ENCODE results near the gene PC. TPM values are rescaled to one million over a fixed set of nuclear protein-coding genes. Genes with fewer than 3 reads are reported as not detected.

PC gene
- polyA plus RNA-seq, 1 donor (not counting 4 experiments of a cell fraction or from before 2014, with no cell fraction given), result 13.3 TPM

DNA sequence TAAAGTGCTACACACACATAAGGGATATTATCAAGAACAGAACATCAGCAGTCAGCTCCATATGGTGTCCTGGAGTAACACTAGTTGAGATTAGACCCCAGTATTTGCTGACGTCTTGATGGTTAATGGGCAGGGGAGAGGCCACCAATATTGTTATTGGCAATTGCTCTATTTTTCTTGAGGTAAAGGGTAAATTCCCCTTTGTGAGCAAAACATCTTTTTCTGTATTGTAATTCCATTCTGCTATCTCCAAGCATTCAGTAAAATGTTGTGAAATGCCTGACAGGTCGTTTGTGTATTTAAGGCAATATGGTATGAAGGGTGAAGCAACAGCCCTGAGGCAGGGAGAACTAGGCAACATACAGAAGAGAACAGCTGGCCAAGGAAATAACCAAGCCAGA is 21.9 kb downstream of the PC start:
- no peaks in the 10 kb centered on the region for H3K4me1 ChIP-seq (ENCODE audit: control insufficient read depth, extremely low read depth, insufficient read depth, low read length)
- no peaks in the 10 kb centered on the region for H3K9me1 ChIP-seq (ENCODE audit: control insufficient read depth, extremely low read depth, insufficient read depth, low read length)
- H2AFZ ChIP-seq (ENCODE audit: control insufficient read depth, low read length), result no peak overlapping the region
- H3K4me2 ChIP-seq (ENCODE audit: control insufficient read depth, extremely low read depth, insufficient read depth, low read depth, low read length), result no peak overlapping the region
- dilution Hi-C loops (cut with MboI; ENCODE audit: extremely low pct_ligation_motif_present, low sequenced_read_pairs), result no loop called here
- H3K36me3 ChIP-seq (ENCODE audit: control insufficient read depth in 2 of 2, extremely low read depth in 1 of 2, insufficient read depth in 2 of 2, low read length in 2 of 2), result no peaks in the 10 kb centered on the region
- FAIRE-seq (no peak), DNase-seq (ENCODE audit: low read depth, low spot score) (no peak)
- no peak overlapping the region for H3K27ac ChIP-seq (ENCODE audit: control insufficient read depth, insufficient read depth, low read length)
- no peaks in the 10 kb centered on the region for H3K9me3 ChIP-seq (ENCODE audit: control insufficient read depth, low read depth, low read length)
- H4K20me1 ChIP-seq (ENCODE audit: control insufficient read depth, extremely low read depth, insufficient read depth, low read length), result no peaks in the 10 kb centered on the region
- no peak overlapping the region for H3K9ac ChIP-seq (ENCODE audit: control insufficient read depth, extremely low read depth, insufficient read depth, low read length)
- TF ChIP-seq EZH2 (IDR thresholded peaks at IDR 0.05; ENCODE audit: low read length), result no peak
- TF ChIP-seq, protein P1, sequence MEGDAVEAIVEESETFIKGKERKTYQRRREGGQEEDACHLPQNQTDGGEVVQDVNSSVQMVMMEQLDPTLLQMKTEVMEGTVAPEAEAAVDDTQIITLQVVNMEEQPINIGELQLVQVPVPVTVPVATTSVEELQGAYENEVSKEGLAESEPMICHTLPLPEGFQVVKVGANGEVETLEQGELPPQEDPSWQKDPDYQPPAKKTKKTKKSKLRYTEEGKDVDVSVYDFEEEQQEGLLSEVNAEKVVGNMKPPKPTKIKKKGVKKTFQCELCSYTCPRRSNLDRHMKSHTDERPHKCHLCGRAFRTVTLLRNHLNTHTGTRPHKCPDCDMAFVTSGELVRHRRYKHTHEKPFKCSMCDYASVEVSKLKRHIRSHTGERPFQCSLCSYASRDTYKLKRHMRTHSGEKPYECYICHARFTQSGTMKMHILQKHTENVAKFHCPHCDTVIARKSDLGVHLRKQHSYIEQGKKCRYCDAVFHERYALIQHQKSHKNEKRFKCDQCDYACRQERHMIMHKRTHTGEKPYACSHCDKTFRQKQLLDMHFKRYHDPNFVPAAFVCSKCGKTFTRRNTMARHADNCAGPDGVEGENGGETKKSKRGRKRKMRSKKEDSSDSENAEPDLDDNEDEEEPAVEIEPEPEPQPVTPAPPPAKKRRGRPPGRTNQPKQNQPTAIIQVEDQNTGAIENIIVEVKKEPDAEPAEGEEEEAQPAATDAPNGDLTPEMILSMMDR (optimal IDR thresholded peaks at IDR 0.05 in 1 of 3, IDR thresholded peaks at IDR 0.05 in 1 of 3, conservative IDR thresholded peaks at IDR 0.05 in 1 of 3; ENCODE audit: extremely low read depth in 1 of 3, insufficient read depth in 2 of 3, low read length in 3 of 3), result no peak
- H3K27me3 ChIP-seq (ENCODE audit: control insufficient read depth, extremely low read depth, insufficient read depth, low read length), result no peaks in the 10 kb centered on the region
- no peaks in the 10 kb centered on the region for H3K79me2 ChIP-seq (ENCODE audit: control insufficient read depth, insufficient read depth, low read length)
- H3K4me3 ChIP-seq (ENCODE audit: control insufficient read depth in 2 of 3, extremely low read depth in 1 of 3, insufficient read depth in 2 of 3, low read depth in 1 of 3, low read length in 3 of 3), result no peak overlapping the region

GRCh38 chr11:66934950-66935779 is 23.0 kb downstream of the PC start:
- dilution Hi-C loops (cut with MboI; ENCODE audit: extremely low pct_ligation_motif_present, low sequenced_read_pairs), result no loop called here
- no peaks in the 10 kb centered on the region for H3K36me3 ChIP-seq (ENCODE audit: control insufficient read depth in 2 of 2, extremely low read depth in 1 of 2, insufficient read depth in 2 of 2, low read length in 2 of 2)
- DNase-seq (ENCODE audit: low read depth, low spot score) (no peak), FAIRE-seq (no peak)
- no peaks in the 10 kb centered on the region for H4K20me1 ChIP-seq (ENCODE audit: control insufficient read depth, extremely low read depth, insufficient read depth, low read length)
- H3K79me2 ChIP-seq (ENCODE audit: control insufficient read depth, insufficient read depth, low read length), result no peaks in the 10 kb centered on the region
- no peak overlapping the region for H3K4me3 ChIP-seq (ENCODE audit: control insufficient read depth in 2 of 3, extremely low read depth in 1 of 3, insufficient read depth in 2 of 3, low read depth in 1 of 3, low read length in 3 of 3)
- H3K4me2 ChIP-seq (ENCODE audit: control insufficient read depth, extremely low read depth, insufficient read depth, low read depth, low read length), result no peak overlapping the region
- H3K9me1 ChIP-seq (ENCODE audit: control insufficient read depth, extremely low read depth, insufficient read depth, low read length), result no peaks in the 10 kb centered on the region
- H3K4me1 ChIP-seq (ENCODE audit: control insufficient read depth, extremely low read depth, insufficient read depth, low read length), result no peaks in the 10 kb centered on the region
- H3K27me3 ChIP-seq (ENCODE audit: control insufficient read depth, extremely low read depth, insufficient read depth, low read length), result no peaks in the 10 kb centered on the region
- H3K9ac ChIP-seq (ENCODE audit: control insufficient read depth, extremely low read depth, insufficient read depth, low read length), result no peak overlapping the region
- H2AFZ ChIP-seq (ENCODE audit: control insufficient read depth, low read length), result no peak overlapping the region
- H3K27ac ChIP-seq (ENCODE audit: control insufficient read depth, insufficient read depth, low read length), result no peak overlapping the region
- H3K9me3 ChIP-seq (ENCODE audit: control insufficient read depth, low read depth, low read length), result no peaks in the 10 kb centered on the region
- TF ChIP-seq, protein P1 (optimal IDR thresholded peaks at IDR 0.05 in 1 of 3, IDR thresholded peaks at IDR 0.05 in 1 of 3, conservative IDR thresholded peaks at IDR 0.05 in 1 of 3; ENCODE audit: extremely low read depth in 1 of 3, insufficient read depth in 2 of 3, low read length in 3 of 3), result no peak
- TF ChIP-seq EZH2 (IDR thresholded peaks at IDR 0.05; ENCODE audit: low read length), result no peak
